Upper lobe of left lung (tissue), 4 donors: Measurements from ENCODE around the gene B3GALT5.

Experiments
- CTCF ChIP-seq, 6 experiments: fragments of 450-650 bp in 4 of 6; fragments of 200-600 bp in 2 of 6; sonication (generic) in 2 of 6; IDR thresholded peaks; one replicate each; pipeline ENCODE4 v1.5.1; 2016 to 2019; ENCODE audit warnings: antibody characterized with exemption in 6 of 6
- POLR2A ChIP-seq, 4 donors: fragments of 450-650 bp; IDR thresholded peaks; one replicate each; pipeline ENCODE4 v1.5.1; 2016 to 2017; ENCODE audit warnings: antibody characterized with exemption in 4 of 4, mild to moderate bottlenecking in 2 of 4

- TF ChIP-seq POLR2A (IDR thresholded peaks at IDR 0.05): no peak
- TF ChIP-seq CTCF (IDR thresholded peaks at IDR 0.05): no peak
Observed at GRCh38 chr21:39595465-39595864, 17.3 kb upstream of the B3GALT5 start.
